ENCODE results near the gene FOXN3.
A peak's percentile ranks its signal among the peaks of the same experiment; 100 is the strongest.

Gene FOXN3

DNA sequence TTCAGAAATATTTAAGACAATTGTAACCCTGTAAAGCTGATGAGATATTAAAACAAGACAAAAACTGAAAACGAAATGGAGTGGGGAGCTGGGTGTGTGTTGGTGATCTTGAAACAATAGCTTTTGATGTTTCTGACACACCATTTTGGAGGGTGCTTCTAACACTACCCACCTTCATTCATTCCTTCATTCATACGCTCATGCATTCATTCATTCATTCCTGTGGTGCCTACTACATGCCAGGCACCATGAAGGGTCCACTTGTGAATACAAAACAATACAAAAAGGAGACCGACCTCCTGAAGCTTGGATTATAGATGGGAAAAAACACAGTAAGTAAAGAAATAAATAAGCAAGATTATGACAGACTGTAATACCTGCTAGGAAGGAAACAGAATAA, 60.5 kb downstream of the FOXN3 start:
- DNase-seq: no peak

DNA sequence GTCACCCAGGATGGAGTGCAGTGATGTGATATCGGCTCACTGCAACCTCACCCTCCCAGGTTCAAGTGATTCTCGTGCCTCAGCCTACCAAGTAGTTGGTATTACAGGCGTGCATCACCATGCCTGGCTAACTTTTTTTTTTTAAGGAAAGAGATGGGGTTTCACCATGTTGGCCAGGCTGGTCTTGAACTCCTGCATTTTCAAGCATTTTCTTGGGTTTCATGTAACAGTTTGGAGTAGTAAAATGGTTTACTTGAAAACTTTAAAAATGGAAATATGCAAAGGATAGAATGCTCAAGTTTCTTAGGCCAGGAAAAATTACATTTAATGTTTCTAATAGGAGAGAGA, 63.3 kb downstream of the FOXN3 start:
- no peak for DNase-seq

DNA sequence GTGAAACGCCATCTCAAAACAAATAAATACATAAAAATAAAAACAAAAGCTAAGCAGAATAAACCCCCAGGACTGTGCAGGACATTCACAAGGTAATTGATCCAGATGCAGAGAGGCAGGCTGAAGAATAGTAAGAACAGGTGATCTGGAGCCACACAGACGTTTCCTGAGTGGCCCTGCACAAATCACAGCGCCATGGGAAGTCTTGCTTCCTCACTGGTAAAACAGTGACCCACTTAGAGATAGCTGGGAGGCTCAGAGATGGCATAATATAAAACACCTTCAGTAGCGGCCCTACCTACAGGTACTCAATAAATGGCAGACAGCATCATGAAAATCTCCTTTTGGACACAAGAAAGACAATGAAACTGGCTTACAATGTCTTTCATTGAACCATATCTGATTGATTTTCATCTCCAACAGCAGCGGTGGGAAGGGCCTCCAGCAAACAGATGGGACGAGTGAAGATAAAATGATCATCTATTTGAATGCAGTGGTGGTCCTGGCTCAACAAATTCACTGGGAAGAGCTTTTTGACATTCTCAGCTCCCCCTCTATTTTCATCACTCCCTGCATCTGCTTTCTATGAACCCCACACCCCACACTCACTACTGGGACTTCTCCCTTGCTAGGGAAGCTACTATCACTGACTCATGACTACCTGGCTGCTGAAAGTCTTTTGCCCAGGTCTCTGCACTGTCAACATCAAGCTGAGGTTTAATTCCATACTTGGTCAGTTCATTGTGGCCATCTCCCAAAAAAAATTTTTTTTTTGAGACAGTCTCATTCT, 63.9 kb downstream of the FOXN3 start:
- no peak for DNase-seq

DNA sequence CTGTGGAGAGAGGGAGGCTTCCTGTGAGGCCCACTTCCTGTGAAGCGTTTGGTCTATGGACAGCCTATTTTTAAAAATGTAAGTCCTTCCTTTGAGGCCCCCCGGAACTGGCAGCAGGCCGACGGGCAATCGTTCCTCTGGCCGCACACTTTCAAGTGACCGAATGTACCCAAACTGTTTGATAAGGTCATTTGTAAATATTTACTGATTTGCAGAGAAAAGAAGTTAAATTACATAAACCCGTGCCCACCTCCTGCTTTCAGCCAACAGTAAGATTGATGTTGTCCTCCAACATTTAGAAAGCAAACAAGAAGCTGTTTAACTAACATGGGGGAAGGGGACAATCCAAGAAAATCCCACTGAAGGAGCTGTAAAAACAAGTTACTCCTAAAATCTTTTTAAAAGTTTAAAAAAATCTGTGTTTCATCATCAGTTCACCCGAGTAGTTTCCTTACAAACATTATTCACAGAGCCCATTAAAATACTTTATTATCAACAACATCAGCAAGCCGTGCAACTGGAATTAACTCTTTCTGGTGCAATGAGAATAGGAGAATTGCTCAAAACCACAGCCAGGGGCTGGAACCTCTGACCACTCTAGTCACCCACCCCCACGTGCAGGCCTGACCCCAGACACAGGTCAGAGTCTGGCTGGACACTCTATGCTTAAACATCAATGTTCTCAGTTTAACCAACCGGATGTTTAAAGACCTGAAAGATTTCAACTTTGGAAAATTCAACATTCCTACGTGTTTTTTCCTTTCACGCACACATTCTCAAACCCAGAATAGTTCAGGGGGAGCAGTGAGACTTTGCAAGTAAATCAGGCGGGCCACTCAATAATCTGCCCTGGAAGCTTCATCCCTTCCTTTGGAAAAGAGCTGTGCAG, 65.3 kb downstream of the FOXN3 start:
- DNase-seq: no peak

DNA sequence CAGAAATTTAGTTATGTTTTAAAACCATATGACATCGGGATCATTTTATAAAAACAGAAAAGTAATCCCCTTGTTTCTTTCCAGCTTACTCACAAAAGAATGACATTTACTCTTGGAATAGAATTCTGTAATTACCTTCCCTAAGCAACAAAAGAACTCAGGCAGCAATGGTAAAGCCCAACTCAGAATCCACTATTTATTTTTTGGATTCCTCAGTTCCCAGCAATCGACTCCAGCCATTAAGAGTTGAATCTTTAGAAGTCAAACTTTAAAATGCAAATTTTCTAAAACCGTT, 65.9 kb downstream of the FOXN3 start:
- no peak for DNase-seq

DNA sequence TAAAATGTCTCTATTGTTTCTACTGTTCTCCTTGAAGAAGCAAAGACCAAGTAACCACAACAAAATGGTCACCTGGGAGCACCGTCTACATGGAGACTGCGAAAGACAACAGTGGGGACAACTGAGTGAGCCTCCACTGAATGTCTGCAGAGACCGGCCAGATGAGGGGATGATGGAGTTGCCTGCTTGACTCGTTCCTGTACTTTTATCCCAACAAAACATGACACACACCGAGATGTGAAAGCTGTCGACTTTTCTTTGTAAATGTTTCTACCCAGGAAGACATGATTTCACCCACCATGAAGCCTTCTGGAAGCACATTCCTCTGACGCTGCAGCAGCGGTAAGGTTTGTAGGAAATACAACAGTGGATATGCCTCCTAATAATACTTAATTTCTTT, 66.9 kb downstream of the FOXN3 start:
- no peak for DNase-seq

DNA sequence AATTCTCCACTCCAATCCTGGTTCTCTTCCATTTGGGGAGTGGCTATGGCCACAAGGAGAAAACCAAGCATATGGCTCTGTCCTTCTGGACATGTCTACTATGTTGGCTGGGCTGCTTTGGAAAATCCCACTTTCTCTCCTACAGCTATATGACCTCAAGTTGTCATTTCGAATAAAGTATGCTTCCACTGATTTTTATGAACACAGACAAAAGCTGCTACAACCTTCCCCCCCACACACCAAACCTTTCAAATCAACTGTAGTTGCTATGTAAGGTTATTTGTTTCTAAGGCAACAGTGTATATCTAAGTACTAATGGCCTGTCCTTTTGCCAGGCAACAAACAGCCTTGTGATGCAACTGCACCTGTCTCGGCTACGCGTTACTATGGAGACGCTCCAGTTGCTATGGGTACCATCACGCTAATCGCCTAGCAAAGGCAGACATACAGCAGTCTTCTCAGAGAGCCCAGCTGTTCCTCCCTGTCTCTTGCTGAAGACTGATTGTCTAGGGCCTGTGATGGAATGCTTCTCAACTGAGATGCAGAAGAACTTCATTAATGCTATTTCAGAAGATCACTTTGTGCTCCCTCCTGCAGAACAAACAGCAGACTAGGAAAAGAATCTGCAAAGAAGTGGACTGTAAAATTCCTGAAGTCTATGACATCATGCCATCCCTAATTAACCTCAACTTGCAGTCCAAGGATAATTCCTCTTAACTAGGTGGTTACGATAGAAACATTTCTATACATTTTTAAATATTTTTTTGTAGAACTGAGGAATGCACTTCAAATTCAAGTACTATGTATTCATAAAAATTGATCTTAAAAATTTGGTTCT, 67.6 kb downstream of the FOXN3 start:
- peak; percentile 60 for DNase-seq

DNA sequence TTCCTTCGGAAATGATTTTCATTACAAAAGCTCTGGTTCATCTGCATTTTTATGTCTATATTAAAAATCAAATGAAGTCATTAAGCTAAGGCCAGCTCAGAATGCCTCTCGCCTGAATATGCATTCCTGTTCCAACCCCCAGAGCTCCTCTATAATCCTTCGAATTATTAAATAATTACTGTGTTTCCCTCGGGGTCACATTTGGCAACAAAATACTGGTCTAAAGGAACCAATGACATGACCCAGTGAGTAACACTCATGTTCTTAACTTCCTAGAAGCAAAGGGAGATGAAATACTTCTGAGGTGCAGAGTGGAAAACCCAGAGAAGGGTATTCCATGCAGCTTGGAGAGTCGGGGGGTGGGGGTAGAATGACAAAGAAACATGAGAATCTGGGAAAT, 68.3 kb downstream of the FOXN3 start:
- DNase-seq: no peak

DNA sequence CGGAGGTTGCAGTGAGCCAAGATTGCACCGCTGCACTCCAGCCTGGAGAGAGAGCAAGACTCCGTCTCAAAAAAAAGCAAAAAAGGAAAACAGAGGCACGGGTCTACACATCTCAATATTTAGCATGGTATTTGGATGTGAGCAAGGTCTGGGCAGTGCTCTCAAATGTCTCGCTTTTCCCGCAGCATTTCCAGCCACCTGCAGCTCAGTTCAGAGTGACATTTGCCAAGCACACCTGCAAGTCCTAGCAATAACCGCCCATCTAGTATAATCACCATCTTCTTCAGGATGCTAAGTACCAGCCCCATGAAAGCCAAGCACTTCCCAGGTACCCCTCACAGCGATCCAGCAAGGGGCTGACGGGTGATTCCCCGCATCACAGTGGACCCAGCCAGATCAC, 69.1 kb downstream of the FOXN3 start:
- no peak for DNase-seq

DNA sequence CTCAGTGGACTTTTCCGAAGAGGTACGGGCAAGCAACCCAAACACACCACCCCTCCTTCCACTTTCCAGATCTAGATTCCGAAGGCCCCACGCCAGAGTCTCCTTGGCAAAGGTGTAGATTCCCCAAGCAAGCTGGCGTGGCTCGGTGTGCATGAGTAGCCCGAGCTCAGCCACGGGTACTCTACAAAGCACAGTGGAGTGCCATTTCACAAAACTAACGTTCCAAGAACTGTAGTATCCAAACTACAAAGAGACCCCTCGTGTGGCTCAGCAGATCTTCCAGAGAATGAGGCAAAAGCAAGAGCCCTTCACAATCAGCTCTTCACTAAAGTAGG, 72.1 kb downstream of the FOXN3 start:
- no peak for DNase-seq

DNA sequence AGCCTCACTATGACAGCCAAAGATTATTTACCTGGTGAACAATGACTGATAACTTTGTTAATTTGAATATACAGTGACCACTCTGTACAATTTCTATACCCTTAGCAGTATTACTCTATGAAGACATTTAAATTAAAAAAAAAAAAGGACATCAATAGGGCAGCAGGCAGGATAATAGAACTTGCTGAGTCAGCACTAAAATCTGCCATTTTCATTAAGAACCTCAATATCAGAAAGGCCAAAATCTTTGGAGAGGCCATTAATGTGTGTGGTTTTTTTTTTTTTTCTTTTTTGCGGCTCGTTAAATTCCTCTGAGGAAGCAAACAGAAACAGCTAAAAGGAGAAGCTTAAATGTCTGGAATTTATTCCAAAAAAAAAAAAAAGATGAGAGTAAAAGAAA, 73.7 kb downstream of the FOXN3 start:
- DNase-seq: no peak

DNA sequence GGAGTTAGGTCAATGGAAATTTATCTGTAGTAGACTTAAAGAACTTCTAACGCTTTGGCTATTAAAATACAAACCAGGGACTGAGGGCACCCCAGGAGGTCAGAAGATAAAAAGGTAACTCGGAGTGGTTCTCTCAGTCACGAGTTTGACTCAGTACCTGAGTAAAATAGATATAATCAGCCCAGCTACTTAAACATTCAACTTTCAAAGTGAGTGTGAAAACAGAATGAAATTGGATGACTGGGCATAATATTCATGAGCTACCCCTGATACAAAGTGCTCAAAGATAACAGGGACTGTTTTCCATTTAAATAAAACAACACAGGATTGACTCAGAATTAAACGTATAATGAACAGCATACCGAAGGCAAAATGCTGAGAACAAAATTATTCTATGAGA, 75.0 kb downstream of the FOXN3 start:
- no peak for DNase-seq

DNA sequence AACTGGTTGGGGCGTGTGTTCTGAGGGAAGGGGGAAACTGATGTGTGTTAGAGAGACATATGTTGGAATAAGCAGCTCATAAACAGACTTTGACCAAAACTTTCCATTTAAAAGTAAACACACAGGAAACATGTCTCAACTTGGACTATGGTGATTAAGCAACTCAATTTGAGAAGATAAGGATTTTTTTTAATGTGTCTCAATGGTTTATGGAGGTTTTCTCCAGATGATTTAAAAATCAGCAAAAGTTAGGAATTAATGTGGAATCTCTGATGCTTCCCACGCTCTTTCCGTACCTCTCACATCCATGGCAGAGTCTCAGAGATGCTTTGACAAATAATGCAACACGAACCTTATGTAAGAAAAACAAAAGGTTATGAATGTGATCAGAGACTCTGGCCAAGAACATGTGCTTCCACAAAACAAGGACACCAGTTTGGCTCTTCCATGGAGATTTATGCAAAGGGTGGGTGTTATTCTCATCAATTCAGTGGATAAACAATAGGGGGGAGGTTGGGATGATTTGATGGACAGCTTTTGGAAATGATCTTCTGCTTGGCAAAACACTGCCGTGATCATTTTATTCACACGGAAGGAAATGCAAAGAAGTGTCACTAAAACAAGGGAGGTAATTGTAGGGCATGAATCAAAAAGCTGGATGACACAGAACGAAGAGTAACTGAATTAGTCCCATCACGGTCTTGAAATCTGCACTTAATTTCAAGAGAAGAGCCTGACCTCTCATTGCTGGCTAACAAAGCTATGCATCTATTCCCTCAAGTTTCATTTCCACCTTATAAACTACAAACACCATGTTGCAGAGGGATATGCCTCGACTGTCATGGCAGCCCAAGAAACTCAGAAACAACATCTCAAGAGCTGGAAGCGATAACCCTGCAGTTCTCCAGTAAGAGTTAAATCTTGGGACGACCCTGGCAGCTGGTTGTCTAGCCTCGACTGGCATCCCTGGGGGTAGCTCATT, 76.5 kb downstream of the FOXN3 start:
- no peak for DNase-seq

DNA sequence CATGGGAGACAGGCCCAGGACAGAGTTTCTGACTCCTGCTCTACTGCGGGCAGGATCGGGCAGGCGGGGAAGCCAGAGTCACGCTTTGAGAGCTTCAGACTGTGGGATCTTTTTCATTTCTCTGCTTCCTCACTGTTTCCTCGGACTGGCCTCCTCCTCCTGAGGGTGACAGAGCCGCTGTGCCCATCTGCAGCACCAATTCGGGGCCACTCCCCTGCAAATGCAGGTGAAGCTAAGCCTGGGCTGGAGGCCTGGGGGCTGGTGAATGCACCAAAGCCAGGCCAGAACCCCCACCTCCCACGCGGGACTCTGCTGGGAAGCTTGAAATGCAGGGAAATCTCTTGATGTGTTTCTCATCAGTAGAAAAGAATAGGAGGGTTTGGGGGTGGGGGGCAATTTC, 77.5 kb downstream of the FOXN3 start:
- DNase-seq: no peak

DNA sequence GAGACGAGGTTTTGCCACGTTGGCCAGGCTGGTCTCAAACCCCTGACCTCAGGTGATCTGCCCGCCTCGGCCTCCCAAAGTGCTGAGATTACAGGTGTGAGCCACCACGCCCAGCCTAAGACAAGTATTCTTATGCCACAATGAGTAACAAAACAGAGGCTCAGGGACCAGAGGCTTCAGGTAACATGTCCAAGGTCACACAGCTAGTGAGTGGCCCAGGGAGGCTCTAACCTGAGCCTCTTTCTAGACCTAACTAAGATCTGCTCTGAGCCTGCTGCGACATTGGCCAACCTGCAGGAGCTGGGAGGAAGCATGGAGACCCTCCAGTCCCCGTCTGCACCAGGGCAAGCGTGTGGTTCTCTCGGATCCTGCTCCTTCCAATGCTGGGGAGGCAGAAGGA, 77.9 kb downstream of the FOXN3 start:
- DNase-seq: no peak

DNA sequence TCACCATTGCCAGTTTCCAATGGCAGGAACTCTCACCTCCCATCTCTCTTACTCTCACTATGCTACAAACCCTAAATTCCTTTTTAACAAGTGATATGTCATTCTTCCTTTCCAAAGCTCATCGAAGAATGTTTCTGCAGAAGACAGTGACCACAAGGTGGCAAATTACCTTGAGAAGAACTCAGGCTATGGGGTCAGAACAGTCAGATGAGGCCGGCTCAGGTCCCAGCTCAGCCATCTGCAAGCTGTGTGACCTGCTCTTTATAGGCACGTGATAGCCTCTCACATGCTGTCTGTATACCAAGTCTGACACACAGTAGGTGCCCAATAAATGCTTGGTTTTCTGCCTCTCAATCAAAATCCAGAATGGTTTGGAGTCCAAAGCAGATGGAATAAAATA, 80.7 kb downstream of the FOXN3 start:
- peak; percentile 24 for DNase-seq

DNA sequence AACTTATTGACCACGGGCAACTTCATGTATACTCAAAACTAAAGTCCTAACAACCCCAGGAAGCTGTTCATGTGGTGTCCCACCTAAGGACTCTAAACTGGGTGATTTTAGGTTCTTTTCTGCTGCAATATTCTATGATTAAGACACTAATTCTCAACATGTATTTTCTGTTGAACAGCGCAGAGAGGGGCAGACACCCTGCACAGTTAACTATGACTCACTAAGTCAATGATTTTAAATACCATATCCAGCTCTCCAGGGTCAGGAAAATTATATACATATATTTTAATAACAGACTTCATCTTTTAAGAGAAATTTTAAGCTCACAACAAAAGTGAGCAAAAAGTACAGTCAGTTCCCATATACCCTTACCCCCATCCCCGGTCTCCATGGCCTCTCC, 85.0 kb downstream of the FOXN3 start:
- no peak for DNase-seq

DNA sequence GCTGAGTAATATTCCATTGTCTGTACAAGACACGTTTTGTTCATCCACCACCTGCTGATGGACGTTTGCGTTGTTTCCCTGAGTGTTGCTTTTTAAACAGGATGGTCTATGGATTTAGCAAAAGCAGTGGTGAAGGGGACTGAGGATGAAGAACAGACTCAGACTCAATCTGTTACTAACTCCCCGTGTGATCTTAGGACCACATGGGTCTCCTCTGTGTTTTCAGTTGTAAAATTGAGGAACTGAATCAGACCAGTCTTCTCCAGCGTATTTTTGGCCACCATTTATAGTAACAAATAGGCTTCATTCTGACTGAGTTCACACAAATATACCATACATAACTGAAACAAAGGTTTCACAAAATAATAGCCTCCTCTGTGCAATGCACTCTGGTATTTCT, 85.6 kb downstream of the FOXN3 start:
- DNase-seq: no peak

DNA sequence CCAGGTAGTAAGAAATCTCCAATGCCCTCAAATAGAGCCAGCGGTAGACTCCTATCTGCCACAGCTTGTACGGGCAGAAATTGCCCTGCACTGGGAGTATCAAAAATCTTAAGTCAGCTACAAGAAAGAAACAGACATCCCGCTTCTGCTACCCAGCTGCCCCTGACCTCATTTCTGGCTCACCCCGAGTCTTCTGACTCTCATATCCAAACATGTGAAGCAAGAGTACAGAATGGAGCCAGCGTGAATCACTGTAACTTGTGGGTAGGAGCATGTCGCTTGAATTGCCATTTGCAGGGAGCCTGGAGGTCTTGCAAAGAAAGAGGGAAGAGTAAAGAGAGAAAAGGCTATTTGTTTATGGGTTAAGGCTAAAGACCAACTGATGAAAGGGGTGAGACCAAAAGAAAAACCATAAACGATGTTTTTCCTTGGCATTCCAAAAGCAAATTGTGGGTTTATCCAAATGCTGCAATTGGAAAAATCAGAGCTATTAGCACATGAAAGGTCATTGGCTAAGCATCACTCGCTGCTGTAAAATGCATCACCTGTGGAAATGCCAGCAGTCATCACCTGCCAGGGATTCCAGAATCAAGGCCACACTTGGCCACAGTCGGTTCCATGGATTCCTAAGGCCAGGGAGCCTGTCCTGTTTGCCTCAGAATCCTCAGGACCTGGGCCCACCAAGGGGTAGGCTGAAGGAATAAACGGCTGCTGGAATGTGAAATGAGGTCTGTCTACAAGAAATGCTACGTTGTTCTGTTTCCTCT, 86.6 kb downstream of the FOXN3 start:
- DNase-seq: no peak

DNA sequence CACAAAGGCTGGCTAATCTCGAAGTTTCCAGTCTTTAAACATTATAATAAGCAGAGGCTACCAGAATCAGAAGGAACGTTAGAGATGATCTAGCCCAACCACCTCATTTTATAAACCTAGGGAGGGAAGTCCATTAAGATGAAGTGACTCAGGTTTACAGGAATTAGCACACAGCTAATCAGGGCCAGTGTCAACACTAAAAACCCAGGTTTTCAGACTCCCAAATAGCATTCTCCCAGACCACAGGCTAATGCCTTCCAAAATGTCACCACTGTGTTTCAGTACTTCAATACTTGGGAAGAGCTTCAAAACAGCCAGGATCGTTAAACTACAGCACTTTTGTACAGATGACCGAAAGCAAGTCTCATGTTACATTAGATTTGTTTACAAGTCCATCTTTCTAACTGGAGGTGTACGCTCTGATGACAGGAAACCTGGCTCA, 89.2 kb downstream of the FOXN3 start:
- no peak for DNase-seq

DNA sequence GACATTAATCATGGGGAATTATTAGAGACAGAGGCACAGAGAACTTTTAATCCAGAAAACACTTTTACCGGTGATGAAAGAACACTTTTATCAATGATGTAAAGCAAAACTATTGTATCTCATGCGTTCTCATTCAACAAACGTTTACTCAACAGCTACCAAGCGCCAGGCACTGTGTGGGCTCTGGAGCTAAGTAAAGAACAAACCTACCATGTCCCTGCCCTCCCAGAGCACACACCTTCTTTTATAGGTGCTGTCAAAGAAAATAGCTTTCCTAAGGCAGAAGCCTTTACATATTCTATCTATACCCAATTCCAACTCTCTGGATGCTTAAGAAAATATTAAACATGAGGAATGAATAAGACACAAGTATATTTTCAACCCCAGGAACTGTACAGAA, 91.1 kb downstream of the FOXN3 start:
- no peak for DNase-seq
